MM.1S (cell line): ENCODE results near the gene CHST9.
"Not testable (repeated sequence)": the region's sequence is repeated elsewhere in the genome, so short reads cannot be mapped to it uniquely, and the experiment has no call there.

Experiments
- CTCF ChIP-seq: fragments of 300-600 bp; sonication (generic); IDR thresholded peaks from 2 replicates; pipeline ENCODE4 v1.5.1; 2016; ENCODE audit warnings: antibody characterized with exemption, low read length, mixed read lengths
- EZH2 ChIP-seq: fragments of 300-600 bp; sonication (generic); optimal IDR thresholded peaks from 2 replicates; pipeline ENCODE3; 2017; ENCODE audit warnings: low read depth, mild to moderate bottlenecking, antibody characterized with exemption, low read length, mixed read lengths

GRCh38 chr18:27163197-27163716 lies 21.9 kb downstream of the CHST9 start:
- TF ChIP-seq CTCF = peak; percentile 9; the same call in 1 of the 2 replicates
- TF ChIP-seq EZH2 = not testable (repeated sequence)
